ENCODE results near the gene KIT. TPM values are rescaled to one million over a fixed set of nuclear protein-coding genes. Genes with fewer than 3 reads are reported as not detected.

KIT gene
- total RNA-seq, 6 donors from 2014 or later: 2.8 to 38.7 (median 12.7) TPM

DNA sequence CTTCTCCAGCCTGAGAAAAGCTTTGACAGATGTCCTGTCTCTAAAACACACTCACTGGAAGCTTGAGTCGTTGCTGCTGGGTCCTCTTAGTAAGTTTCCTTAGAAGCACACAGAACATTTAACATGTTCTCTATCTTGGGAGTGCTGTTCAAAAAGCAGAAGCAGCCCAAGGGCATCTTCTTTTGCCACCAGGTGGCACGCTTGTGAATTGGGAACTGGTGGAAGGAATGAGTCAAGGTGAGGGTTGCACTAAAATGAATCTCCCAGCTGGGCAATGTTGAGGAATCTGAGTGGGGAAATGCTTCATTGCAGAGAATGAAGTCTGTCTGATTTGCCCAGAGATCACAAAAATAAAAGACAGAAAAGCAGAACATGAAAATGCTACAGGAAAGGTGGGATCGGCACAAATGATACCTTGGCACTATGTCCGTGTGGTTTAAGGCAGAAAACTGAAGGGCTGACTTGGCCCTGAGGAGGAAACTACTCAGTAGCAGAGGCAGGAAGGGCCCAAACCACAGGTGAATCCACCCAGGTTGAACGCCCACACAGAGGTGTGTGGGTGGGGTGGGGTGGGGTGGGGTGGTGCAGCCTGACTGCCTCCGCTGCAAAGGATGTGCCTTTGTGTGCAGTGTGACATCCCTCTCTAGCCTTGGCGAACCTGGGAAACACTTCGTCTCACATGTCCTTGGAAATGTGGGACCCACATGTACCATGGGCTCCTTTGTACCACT, 26.0 kb downstream of the KIT start:
- TF ChIP-seq EP300 (IDR thresholded peaks at IDR 0.05) (no peak), POLR2AphosphoS5 (IDR thresholded peaks at IDR 0.05) (no peak), POLR2A (IDR thresholded peaks at IDR 0.05) (no peak)
- TF ChIP-seq, protein P1, sequence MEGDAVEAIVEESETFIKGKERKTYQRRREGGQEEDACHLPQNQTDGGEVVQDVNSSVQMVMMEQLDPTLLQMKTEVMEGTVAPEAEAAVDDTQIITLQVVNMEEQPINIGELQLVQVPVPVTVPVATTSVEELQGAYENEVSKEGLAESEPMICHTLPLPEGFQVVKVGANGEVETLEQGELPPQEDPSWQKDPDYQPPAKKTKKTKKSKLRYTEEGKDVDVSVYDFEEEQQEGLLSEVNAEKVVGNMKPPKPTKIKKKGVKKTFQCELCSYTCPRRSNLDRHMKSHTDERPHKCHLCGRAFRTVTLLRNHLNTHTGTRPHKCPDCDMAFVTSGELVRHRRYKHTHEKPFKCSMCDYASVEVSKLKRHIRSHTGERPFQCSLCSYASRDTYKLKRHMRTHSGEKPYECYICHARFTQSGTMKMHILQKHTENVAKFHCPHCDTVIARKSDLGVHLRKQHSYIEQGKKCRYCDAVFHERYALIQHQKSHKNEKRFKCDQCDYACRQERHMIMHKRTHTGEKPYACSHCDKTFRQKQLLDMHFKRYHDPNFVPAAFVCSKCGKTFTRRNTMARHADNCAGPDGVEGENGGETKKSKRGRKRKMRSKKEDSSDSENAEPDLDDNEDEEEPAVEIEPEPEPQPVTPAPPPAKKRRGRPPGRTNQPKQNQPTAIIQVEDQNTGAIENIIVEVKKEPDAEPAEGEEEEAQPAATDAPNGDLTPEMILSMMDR (IDR thresholded peaks at IDR 0.05): peak in 2 of 6 experiments; percentile 19 to 20
- H3K36me3 ChIP-seq: no peaks in the 10 kb centered on the region
- ATAC-seq (ENCODE audit: low FRiP score in 2 of 2) (no peak), DNase-seq (peak in 1 of 2 donors; percentile 40)
- H3K27me3 ChIP-seq: no peaks in the 10 kb centered on the region
- WGBS, 2 donors: 70 to 71% methylated on average over 6 to 8 of the region's 8 CpGs
- no peaks in the 10 kb centered on the region for H3K9me3 ChIP-seq
- H3K27ac ChIP-seq: no peak overlapping the region
- H3K4me1 ChIP-seq: no peaks in the 10 kb centered on the region
- no peak overlapping the region for H3K4me3 ChIP-seq

- H3K9me3 ChIP-seq: no peaks in the 10 kb centered on the region
- H3K27ac ChIP-seq: no peak overlapping the region
- no peak overlapping the region for H3K4me3 ChIP-seq
- H3K27me3 ChIP-seq: no peaks in the 10 kb centered on the region
- TF ChIP-seq EP300 (IDR thresholded peaks at IDR 0.05): no peak
- no peak for TF ChIP-seq POLR2A (IDR thresholded peaks at IDR 0.05)
- TF ChIP-seq, protein P1 (IDR thresholded peaks at IDR 0.05): no peak
- no peak for TF ChIP-seq POLR2AphosphoS5 (IDR thresholded peaks at IDR 0.05)
- 78 to 84% methylated on average over 1 of the region's 1 CpG for WGBS, 2 donors
- no peak for DNase-seq
- H3K36me3 ChIP-seq: no peaks in the 10 kb centered on the region
- ATAC-seq (ENCODE audit: low FRiP score in 2 of 2): no peak
- no peaks in the 10 kb centered on the region for H3K4me1 ChIP-seq
These were observed 28.1 kb downstream of the KIT start for GRCh38 chr4:54685810-54686209.

DNA sequence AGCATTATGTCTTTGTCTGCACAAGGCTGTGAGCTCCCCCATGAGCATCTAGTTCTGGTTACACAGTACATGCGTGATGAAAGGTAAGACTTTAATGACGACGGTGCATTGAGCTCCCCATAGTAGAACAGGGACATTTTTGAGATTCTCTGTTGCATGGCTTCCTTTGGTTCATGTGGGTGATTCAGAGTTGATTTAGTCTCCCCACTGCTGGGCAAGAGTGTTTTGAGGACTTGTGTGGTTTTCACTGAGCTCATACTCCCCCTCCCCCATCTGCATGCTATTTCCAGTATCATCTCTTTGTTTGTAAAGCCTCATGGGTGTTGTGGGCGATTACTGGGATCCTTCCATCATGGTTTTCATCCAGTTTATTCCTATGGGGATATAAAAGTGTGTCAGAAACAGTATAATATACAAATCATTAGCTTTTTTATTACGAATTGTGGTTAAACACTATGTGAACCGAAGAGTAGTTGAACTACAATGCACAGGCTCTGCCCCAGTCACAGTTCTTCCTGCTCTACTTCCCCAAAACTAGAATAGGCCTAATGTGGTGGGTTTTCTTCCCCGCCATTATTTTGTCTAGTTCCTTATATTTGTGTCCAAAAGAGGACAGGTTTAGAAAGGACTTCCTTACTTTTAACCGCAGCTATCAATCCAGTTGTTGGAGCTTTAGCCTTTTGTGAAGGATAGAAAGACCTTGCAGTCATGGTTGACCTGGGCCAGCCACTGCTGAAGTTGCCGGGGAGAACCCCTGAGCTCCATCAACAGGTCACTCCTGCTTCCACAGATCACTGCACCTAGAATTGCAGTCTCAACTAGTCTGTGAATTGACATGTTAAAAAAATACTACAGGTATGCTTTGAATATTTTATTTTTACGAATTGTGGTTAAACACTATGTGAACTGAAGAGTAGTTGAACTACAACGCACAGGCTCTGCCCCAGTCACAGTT, 30.4 kb downstream of the KIT start:
- no peak for TF ChIP-seq EP300 (IDR thresholded peaks at IDR 0.05)
- no peak for TF ChIP-seq POLR2AphosphoS5 (IDR thresholded peaks at IDR 0.05)
- TF ChIP-seq, protein P1 (IDR thresholded peaks at IDR 0.05): no peak
- TF ChIP-seq POLR2A (IDR thresholded peaks at IDR 0.05): no peak
- no peak for DNase-seq
- Histone ChIP-seq H3K9me3 (no peaks in the 10 kb centered on the region), H3K36me3 (no peaks in the 10 kb centered on the region), H3K4me3 (no peak overlapping the region), H3K27ac (no peak overlapping the region), H3K27me3 (no peaks in the 10 kb centered on the region), H3K4me1 (no peaks in the 10 kb centered on the region)
- 55 to 74% methylated on average over 11 of the region's 11 CpGs for WGBS, 2 donors
- ATAC-seq (ENCODE audit: low FRiP score in 2 of 2): peak in 1 of 2 donors; percentile 35

- no peaks in the 10 kb centered on the region for H3K9me3 ChIP-seq
- no peak overlapping the region for H3K27ac ChIP-seq
- no peak for ATAC-seq (ENCODE audit: low FRiP score in 2 of 2)
- no peaks in the 10 kb centered on the region for H3K36me3 ChIP-seq
- WGBS, 2 donors: 86 to 89% methylated on average over 12 of the region's 12 CpGs
- no peaks in the 10 kb centered on the region for H3K27me3 ChIP-seq
- DNase-seq: no peak
- H3K4me3 ChIP-seq: no peak overlapping the region
- TF ChIP-seq, protein P1 (IDR thresholded peaks at IDR 0.05): no peak
- TF ChIP-seq EP300 (IDR thresholded peaks at IDR 0.05) (no peak), POLR2A (IDR thresholded peaks at IDR 0.05) (no peak), POLR2AphosphoS5 (IDR thresholded peaks at IDR 0.05) (no peak)
- H3K4me1 ChIP-seq: no peaks in the 10 kb centered on the region
These were observed 37.6 kb downstream of the KIT start for GRCh38 chr4:54695337-54695736.
